ENCODE results near the gene ATG4C. TPM values are rescaled to one million over a fixed set of nuclear protein-coding genes. Genes with fewer than 3 reads are reported as not detected.

ATG4C gene
- total and polyA plus RNA-seq, 2 of the 4 experiments (the other 2 are of a cell fraction), result 4.7 to 7.2 TPM

GRCh38 chr1:62833529-62833928, 49.6 kb downstream of the ATG4C start:
- in situ Hi-C loops (cut with MboI; ENCODE audit: low sequenced_read_pairs), result loop anchor here (25.0 kb wide), 2 partner anchors 604 to 704 kb away; no protein-coding TSS in a partner anchor
- H3K4ac ChIP-seq (ENCODE audit: low read depth, low read length), result no peak overlapping the region

More at GRCh38 chr1:62833529-62833928, 49.6 kb downstream of the ATG4C start:
- no peak overlapping the region for H3K9ac ChIP-seq (ENCODE audit: low read depth, low read length)
- no peaks in the 10 kb centered on the region for H3K9me3 ChIP-seq (ENCODE audit: control insufficient read depth, insufficient read depth, low read length)
- dilution Hi-C loops (cut with HindIII; ENCODE audit: low sequenced_read_pairs, unreplicated experiment), result no loop called here
- no peak overlapping the region for H2BK120ac ChIP-seq (ENCODE audit: low read depth, low read length)
- CTCF ChIA-PET, result no interaction called here
- H4K20me1 ChIP-seq (ENCODE audit: insufficient read depth, low read length), result no peaks in the 10 kb centered on the region
- intact Hi-C loops (cut with micrococcal nuclease), result no loop called here
- no peak overlapping the region for H2AK9ac ChIP-seq (replicated peaks; ENCODE audit: low read depth, low read length, poor library complexity)
- H3K27ac ChIP-seq (ENCODE audit: insufficient read depth, low read length), result no peak overlapping the region
- no peak overlapping the region for H2BK15ac ChIP-seq (ENCODE audit: low read depth, low read length)
- BruUV-seq (replicated peaks), result no TSS peak
- no peak overlapping the region for H2AFZ ChIP-seq (replicated peaks; ENCODE audit: low read length, poor library complexity)
- H2BK20ac ChIP-seq (ENCODE audit: low read depth, low read length), result no peak overlapping the region
- no peak overlapping the region for H3K18ac ChIP-seq (ENCODE audit: low read depth, low read length)
- H2BK5ac ChIP-seq (ENCODE audit: low read depth, low read length, poor library complexity, severe bottlenecking), result no peak overlapping the region
- no peaks in the 10 kb centered on the region for H3K79me1 ChIP-seq (ENCODE audit: low read depth in 1 of 2, low read length in 2 of 2)
- no peak overlapping the region for H3K4me3 ChIP-seq (ENCODE audit: insufficient read depth, low read depth, low read length)
- no peak for DNase-seq
- H3K23ac ChIP-seq (ENCODE audit: low read depth, low read length), result no peak overlapping the region
- H4K91ac ChIP-seq (ENCODE audit: insufficient read depth, low read depth, low read length), result no peak overlapping the region
- H3K27me3 ChIP-seq (ENCODE audit: control insufficient read depth, insufficient read depth, low read length), result no peaks in the 10 kb centered on the region
- no peak overlapping the region for H4K5ac ChIP-seq (ENCODE audit: low read depth, low read length)
- no peak for ATAC-seq (ENCODE audit: low read depth)
- no peaks in the 10 kb centered on the region for H3K4me1 ChIP-seq (ENCODE audit: control insufficient read depth, insufficient read depth, low read length)
- H3K9me1 ChIP-seq (ENCODE audit: insufficient read depth, low read length), result no peaks in the 10 kb centered on the region
- TF ChIP-seq MAZ (IDR thresholded peaks at IDR 0.05; ENCODE audit: borderline replicate concordance, low read depth, low read length), result no peak
- TF ChIP-seq BHLHE40 (IDR thresholded peaks at IDR 0.05; ENCODE audit: low read depth, low read length), result no peak
- no peak for TF ChIP-seq NFE2L2 (IDR thresholded peaks at IDR 0.05; ENCODE audit: low read depth, low read length)
- TF ChIP-seq POLR2A (IDR thresholded peaks at IDR 0.05; ENCODE audit: low read depth, low read length), result no peak
- TF ChIP-seq RAD21 (IDR thresholded peaks at IDR 0.05; ENCODE audit: low read length), result no peak
- TF ChIP-seq MXI1 (IDR thresholded peaks at IDR 0.05; ENCODE audit: borderline replicate concordance, low read depth, low read length), result no peak
- TF ChIP-seq RFX5 (IDR thresholded peaks at IDR 0.05; ENCODE audit: low read depth, low read length), result no peak
- no peak for TF ChIP-seq FOS (IDR thresholded peaks at IDR 0.05; ENCODE audit: low read depth, low read length)
- no peak for TF ChIP-seq CHD1 (IDR thresholded peaks at IDR 0.05; ENCODE audit: low read depth, low read length)
- TF ChIP-seq USF2 (IDR thresholded peaks at IDR 0.05; ENCODE audit: low read depth, low read length), result no peak
- TF ChIP-seq, protein P1, sequence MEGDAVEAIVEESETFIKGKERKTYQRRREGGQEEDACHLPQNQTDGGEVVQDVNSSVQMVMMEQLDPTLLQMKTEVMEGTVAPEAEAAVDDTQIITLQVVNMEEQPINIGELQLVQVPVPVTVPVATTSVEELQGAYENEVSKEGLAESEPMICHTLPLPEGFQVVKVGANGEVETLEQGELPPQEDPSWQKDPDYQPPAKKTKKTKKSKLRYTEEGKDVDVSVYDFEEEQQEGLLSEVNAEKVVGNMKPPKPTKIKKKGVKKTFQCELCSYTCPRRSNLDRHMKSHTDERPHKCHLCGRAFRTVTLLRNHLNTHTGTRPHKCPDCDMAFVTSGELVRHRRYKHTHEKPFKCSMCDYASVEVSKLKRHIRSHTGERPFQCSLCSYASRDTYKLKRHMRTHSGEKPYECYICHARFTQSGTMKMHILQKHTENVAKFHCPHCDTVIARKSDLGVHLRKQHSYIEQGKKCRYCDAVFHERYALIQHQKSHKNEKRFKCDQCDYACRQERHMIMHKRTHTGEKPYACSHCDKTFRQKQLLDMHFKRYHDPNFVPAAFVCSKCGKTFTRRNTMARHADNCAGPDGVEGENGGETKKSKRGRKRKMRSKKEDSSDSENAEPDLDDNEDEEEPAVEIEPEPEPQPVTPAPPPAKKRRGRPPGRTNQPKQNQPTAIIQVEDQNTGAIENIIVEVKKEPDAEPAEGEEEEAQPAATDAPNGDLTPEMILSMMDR (conservative IDR thresholded peaks at IDR 0.05; ENCODE audit: low read depth, low read length), result no peak
- no peak for TF ChIP-seq RCOR1 (IDR thresholded peaks at IDR 0.05; ENCODE audit: insufficient replicate concordance, low read length)
- no peak for TF ChIP-seq CEBPB (IDR thresholded peaks at IDR 0.05; ENCODE audit: low read depth, low read length)
- TF ChIP-seq ELK1 (IDR thresholded peaks at IDR 0.05; ENCODE audit: borderline replicate concordance, low read depth, low read length), result no peak
- TF ChIP-seq MAFK (IDR thresholded peaks at IDR 0.05; ENCODE audit: low read depth, low read length), result no peak
- TF ChIP-seq SMC3 (IDR thresholded peaks at IDR 0.05; ENCODE audit: low read depth, low read length), result no peak
- H3K36me3 ChIP-seq (ENCODE audit: control insufficient read depth, insufficient read depth, low read length), result no peaks in the 10 kb centered on the region; the same call in 1 of the 2 replicates
- no peak overlapping the region for H3K14ac ChIP-seq (replicated peaks; ENCODE audit: low read depth, low read length)
- H3K4me2 ChIP-seq (ENCODE audit: low read depth, low read length), result no peak overlapping the region
- no peak overlapping the region for H3K56ac ChIP-seq (ENCODE audit: extremely low read depth, insufficient read depth, low read length)
- POLR2A ChIA-PET (ENCODE audit: unreplicated experiment), result interaction anchor here (0.6 kb wide), 1 partner anchor 74 kb away, joined by 3 read pairs; no protein-coding TSS in a partner anchor
- H2AK5ac ChIP-seq (ENCODE audit: low read depth, low read length), result no peak overlapping the region
- H4K8ac ChIP-seq (ENCODE audit: low read depth in 2 of 2, low read length in 2 of 2), result no peak overlapping the region
- 92% methylated on average over 2 of the region's 4 CpGs; no CpG with 5 or more reads in 1 of the 2 experiments for WGBS, 2 experiments (ENCODE audit: extremely low coverage in 2 of 2, insufficient read length in 1 of 2)

All from IMR-90 (cell line).